CD14-positive monocyte (primary cell): ENCODE data around the gene CALD1. TPM values are rescaled to one million over a fixed set of nuclear protein-coding genes. Genes with fewer than 3 reads are reported as not detected.

Experiments used
- DNase-seq, 3 donors: peaks; one replicate each; pipeline ENCODE4 v3.0.0-alpha.2; 2011 to 2022
- H2AFZ ChIP-seq: 2 replicates; pipeline ENCODE4 v1.6.0; 2012; ENCODE audit warnings: mild to moderate bottlenecking, low read depth, low read length, inconsistent platforms; ENCODE audit not compliant: insufficient read depth, poor library complexity, severe bottlenecking
- H3K27ac ChIP-seq, 2 donors: 1 replicate in 1 of 2; 2 replicates in 1 of 2; pipeline ENCODE4 v1.5.1; 2012 to 2013; ENCODE audit warnings: low read length in 2 of 2, control low read depth in 1 of 2, inconsistent platforms in 1 of 2, low read depth in 1 of 2, mild to moderate bottlenecking in 1 of 2
- H3K27me3 ChIP-seq, 2 donors: one replicate each; pipeline versions ENCODE4 v1.6.0 to v1.6.1; 2011 to 2013; ENCODE audit warnings: low read length in 2 of 2; ENCODE audit not compliant: control insufficient read depth in 2 of 2, insufficient read depth in 2 of 2
- H3K36me3 ChIP-seq, 2 donors: replicated peaks in 1 of 2; 1 replicate in 1 of 2; 2 replicates in 1 of 2; pipeline versions ENCODE4 v1.5.1 to v1.6.1; 2012 to 2013; ENCODE audit warnings: low read length in 2 of 2, control low read depth in 1 of 2, inconsistent platforms in 1 of 2, mild to moderate bottlenecking in 1 of 2; ENCODE audit not compliant: insufficient read depth in 2 of 2, control insufficient read depth in 1 of 2
- H3K4me1 ChIP-seq, 2 donors: 1 replicate in 1 of 2; 2 replicates in 1 of 2; pipeline versions ENCODE4 v1.5.1 to v1.6.1; 2012 to 2013; ENCODE audit warnings: low read length in 2 of 2, control low read depth in 1 of 2, inconsistent platforms in 1 of 2, mild to moderate bottlenecking in 1 of 2, moderate library complexity in 1 of 2; ENCODE audit not compliant: insufficient read depth in 2 of 2, control insufficient read depth in 1 of 2
- H3K4me2 ChIP-seq: replicated peaks from 2 replicates; pipeline ENCODE3; 2012; ENCODE audit warnings: low read length, moderate library complexity, mild to moderate bottlenecking; ENCODE audit not compliant: poor library complexity, severe bottlenecking; ENCODE audit errors: extremely low read depth
- H3K4me3 ChIP-seq, 3 experiments: fragments of 200-600 bp in 1 of 3; sonication (generic) in 1 of 3; replicated peaks in 1 of 3; 1 replicate in 2 of 3; 2 replicates in 1 of 3; pipeline ENCODE4 v1.5.1; 2011 to 2013; ENCODE audit warnings: low read length in 3 of 3, mild to moderate bottlenecking in 3 of 3, control low read depth in 2 of 3, low read depth in 2 of 3, inconsistent platforms in 1 of 3, moderate library complexity in 1 of 3
- H3K79me2 ChIP-seq: 2 replicates; pipeline ENCODE4 v1.6.0; 2012; ENCODE audit warnings: mild to moderate bottlenecking, control low read depth, inconsistent platforms, low read length, moderate library complexity; ENCODE audit not compliant: insufficient read depth
- H3K9ac ChIP-seq: 2 replicates; pipeline ENCODE4 v1.6.0; 2017; ENCODE audit warnings: low read length, mild to moderate bottlenecking; ENCODE audit not compliant: insufficient read depth, poor library complexity, severe bottlenecking
- H3K9me3 ChIP-seq, 2 donors: replicated peaks in 1 of 2; 1 replicate in 1 of 2; 2 replicates in 1 of 2; pipeline versions ENCODE4 v1.5.1 to v1.6.1; 2012 to 2013; ENCODE audit warnings: low read length in 2 of 2, control low read depth in 1 of 2; ENCODE audit not compliant: control insufficient read depth in 1 of 2, insufficient read depth in 1 of 2
- H4K20me1 ChIP-seq: 2 replicates; pipeline ENCODE4 v1.6.0; 2012; ENCODE audit warnings: mild to moderate bottlenecking, low read length, control low read depth, moderate library complexity; ENCODE audit not compliant: insufficient read depth
- H3K27ac Mint-ChIP-seq, 7 donors: one replicate each; pipeline ENCODE4 v1.8.0; 2020; ENCODE audit warnings: mild to moderate bottlenecking in 7 of 7, mixed read lengths in 7 of 7, moderate library complexity in 6 of 7, inconsistent platforms in 2 of 7
- H3K27me3 Mint-ChIP-seq, 3 donors: one replicate each; pipeline ENCODE4 v1.8.0; 2021 to 2022; ENCODE audit warnings: low read depth in 3 of 3, mild to moderate bottlenecking in 3 of 3, mixed read lengths in 3 of 3, moderate library complexity in 3 of 3, inconsistent platforms in 1 of 3
- H3K36me3 Mint-ChIP-seq, 2 donors: one replicate each; pipeline ENCODE4 v1.8.0; 2020; ENCODE audit warnings: mixed read lengths in 2 of 2, inconsistent platforms in 1 of 2, mild to moderate bottlenecking in 1 of 2
- H3K4me1 Mint-ChIP-seq: one replicate; pipeline ENCODE4 v1.8.0; 2020; ENCODE audit warnings: mild to moderate bottlenecking, mixed read lengths
- H3K4me3 Mint-ChIP-seq, 2 donors: one replicate each; pipeline ENCODE4 v1.8.0; 2020; ENCODE audit warnings: mild to moderate bottlenecking in 2 of 2, mixed read lengths in 2 of 2, moderate library complexity in 1 of 2
- H3K9me3 Mint-ChIP-seq, 7 donors: one replicate each; pipeline ENCODE4 v1.8.0; 2020 to 2022; ENCODE audit warnings: mixed read lengths in 7 of 7, mild to moderate bottlenecking in 6 of 7, moderate library complexity in 6 of 7, inconsistent platforms in 2 of 7
- WGBS: methylation state at CpG from one replicate; pipeline ENCODE4 v1.1.5; 2013; ENCODE audit warnings: missing lambda C conversion rate; ENCODE audit not compliant: insufficient coverage; 5-methylcytosine and 5-hydroxymethylcytosine counted together
- intact Hi-C, 2 donors: fragments of 100-400 bp; cut with micrococcal nuclease; formaldehyde crosslinking; loops; one replicate each; pipeline versions ENCODE4 v1.15.0 to v1.15.1; 2023
- polyA plus RNA-seq, 3 donors: library from polyadenylated mRNA; depleted of rRNA in 1 of 3; unstranded in 2 of 3; stranded (reverse) in 1 of 3; fragments of 300-500 nt in 2 of 3; fragments of >200 nt in 1 of 3; fragmentation: Illumina TruSeq in 2 of 3; gene quantifications; 1 replicate in 2 of 3; 2 replicates in 1 of 3; pipeline ENCODE4 v1.2.3, GENCODE V29; 2012 to 2021
- TF ChIP-seq, protein P1 (sequence below): fragments of 200-600 bp; IDR thresholded peaks from one replicate; pipeline ENCODE4 v1.8.0; 2022; ENCODE audit warnings: antibody characterized with exemption, mild to moderate bottlenecking

Gene CALD1
- polyA plus RNA-seq, 3 donors, result 0.18 TPM; not detected in 2

DNA sequence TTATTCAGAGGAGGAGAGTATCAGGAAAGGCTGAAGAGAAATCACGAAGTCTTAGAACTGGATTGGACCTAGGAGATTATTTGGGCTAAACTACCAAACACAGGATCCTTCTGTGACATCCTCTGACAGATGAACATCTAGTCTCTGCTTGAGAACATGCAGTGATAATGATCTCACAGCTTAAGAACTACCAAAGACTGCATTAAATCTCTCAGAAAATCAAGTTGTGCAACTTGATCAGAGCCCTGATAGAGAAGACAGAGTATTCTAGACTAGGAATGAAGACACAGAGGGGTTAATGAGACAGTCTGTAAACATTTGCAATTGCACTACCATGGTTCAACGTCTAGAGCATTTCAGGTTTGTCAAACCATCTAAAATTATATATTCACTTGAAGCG lies 169.7 kb downstream of the CALD1 start:
- whole genome bisulfite sequencing, result no CpG with 5 or more reads among the region's 3 CpGs
- TF ChIP-seq, protein P1, sequence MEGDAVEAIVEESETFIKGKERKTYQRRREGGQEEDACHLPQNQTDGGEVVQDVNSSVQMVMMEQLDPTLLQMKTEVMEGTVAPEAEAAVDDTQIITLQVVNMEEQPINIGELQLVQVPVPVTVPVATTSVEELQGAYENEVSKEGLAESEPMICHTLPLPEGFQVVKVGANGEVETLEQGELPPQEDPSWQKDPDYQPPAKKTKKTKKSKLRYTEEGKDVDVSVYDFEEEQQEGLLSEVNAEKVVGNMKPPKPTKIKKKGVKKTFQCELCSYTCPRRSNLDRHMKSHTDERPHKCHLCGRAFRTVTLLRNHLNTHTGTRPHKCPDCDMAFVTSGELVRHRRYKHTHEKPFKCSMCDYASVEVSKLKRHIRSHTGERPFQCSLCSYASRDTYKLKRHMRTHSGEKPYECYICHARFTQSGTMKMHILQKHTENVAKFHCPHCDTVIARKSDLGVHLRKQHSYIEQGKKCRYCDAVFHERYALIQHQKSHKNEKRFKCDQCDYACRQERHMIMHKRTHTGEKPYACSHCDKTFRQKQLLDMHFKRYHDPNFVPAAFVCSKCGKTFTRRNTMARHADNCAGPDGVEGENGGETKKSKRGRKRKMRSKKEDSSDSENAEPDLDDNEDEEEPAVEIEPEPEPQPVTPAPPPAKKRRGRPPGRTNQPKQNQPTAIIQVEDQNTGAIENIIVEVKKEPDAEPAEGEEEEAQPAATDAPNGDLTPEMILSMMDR, result no peak
- peaks cover 0 to 2% (median 0%) of the 10 kb centered on the region in 7 donors for H3K9me3 Mint-ChIP-seq

DNA sequence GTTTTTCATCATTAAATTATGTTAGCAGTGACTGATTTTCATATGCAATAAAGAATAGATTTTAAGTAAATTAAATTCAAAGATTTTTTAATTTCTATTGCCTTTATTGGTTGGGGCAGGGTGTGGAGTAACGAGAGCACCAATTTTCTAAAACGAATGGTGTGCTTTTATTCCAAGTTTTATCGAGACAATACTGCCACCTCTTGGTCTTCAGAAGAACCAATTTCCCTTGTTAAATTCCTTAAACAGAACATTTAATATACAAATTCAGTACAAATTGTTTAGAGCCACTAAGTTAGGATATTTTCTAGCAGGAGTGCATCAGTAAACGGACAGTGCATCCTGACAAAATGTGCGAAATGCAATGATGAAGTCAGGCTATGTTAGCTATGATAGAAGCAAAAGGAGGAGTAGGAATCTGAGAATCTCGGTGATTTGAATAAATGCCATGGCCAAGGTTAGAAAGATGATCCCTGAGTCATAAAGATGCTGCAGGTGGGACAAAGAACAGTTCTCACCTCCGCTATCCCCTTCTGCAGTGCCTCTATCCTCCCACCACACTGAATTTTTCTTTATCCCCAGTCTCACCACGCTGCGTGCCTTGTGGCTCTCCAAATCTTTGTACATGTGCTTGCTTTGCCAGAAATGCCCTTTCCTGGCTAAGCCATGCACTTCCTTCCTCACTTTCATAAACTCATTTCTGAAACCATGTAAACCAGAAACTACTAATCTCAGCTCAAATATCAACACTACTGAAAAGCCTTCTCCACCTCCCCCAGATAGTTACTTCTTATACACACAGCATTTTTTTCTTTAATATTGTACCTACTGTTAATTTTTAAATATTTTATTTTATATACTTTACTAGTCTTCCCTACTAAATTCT lies 175.0 kb downstream of the CALD1 start:
- intact Hi-C loops, result loop anchor here in 1 of 2 donors (10.0 kb wide), 1 partner anchor 520 kb away; no protein-coding TSS in a partner anchor
- Histone ChIP-seq H3K4me2 (no peak overlapping the region), H3K27ac (no peak overlapping the region), H3K79me2 (no peaks in the 10 kb centered on the region), H3K4me1 (no peaks in the 10 kb centered on the region), H3K27me3 (no peaks in the 10 kb centered on the region), H3K9ac (no peak overlapping the region), H4K20me1 (no peaks in the 10 kb centered on the region), H3K36me3 (no peaks in the 10 kb centered on the region), H3K9me3 (no peaks in the 10 kb centered on the region), H2AFZ (no peak overlapping the region), H3K4me3 (no peak overlapping the region)
- 62% methylated on average over 5 of the region's 9 CpGs for WGBS
- Mint-ChIP-seq H3K9me3 (no peaks in the 10 kb centered on the region), H3K27me3 (peaks cover 0 to 5% (median 2%) of the 10 kb centered on the region in 3 donors), H3K27ac (no peak overlapping the region), H3K36me3 (no peaks in the 10 kb centered on the region), H3K4me1 (no peaks in the 10 kb centered on the region), H3K4me3 (no peak overlapping the region)
- TF ChIP-seq, protein P1, result peak; percentile 69
- DNase-seq, result peak in 2 of 3 donors; percentile 6 to 12

More for the DNA sequence above, 169.7 kb downstream of the CALD1 start:
- H3K36me3 ChIP-seq, result no peaks in the 10 kb centered on the region
- H3K9me3 ChIP-seq, result no peaks in the 10 kb centered on the region
- intact Hi-C loops, result loop anchor here in 1 of 2 donors (10.0 kb wide), 1 partner anchor 514 kb away; no protein-coding TSS in a partner anchor
- H3K4me3 ChIP-seq, result no peak overlapping the region
- Mint-ChIP-seq H3K27ac (no peak overlapping the region), H3K36me3 (no peaks in the 10 kb centered on the region), H3K27me3 (peaks cover 0 to 2% (median 1%) of the 10 kb centered on the region in 3 donors), H3K4me1 (peaks cover 4% of the 10 kb centered on the region), H3K4me3 (no peak overlapping the region)
- no peaks in the 10 kb centered on the region for H3K27me3 ChIP-seq
- H4K20me1 ChIP-seq, result no peaks in the 10 kb centered on the region
- no peaks in the 10 kb centered on the region for H3K79me2 ChIP-seq
- H3K9ac ChIP-seq, result no peak overlapping the region
- H3K27ac ChIP-seq, result no peak overlapping the region
- H2AFZ ChIP-seq, result no peak overlapping the region
- DNase-seq, result no peak
- no peaks in the 10 kb centered on the region for H3K4me1 ChIP-seq
- no peak overlapping the region for H3K4me2 ChIP-seq
